ENCODE data around the gene OGFOD3.

GRCh38 chr17:82377924-82378740, 40.3 kb downstream of the OGFOD3 start:
- TF ChIP-seq CTCF (conservative IDR thresholded peaks at IDR 0.05) (no peak), EZH2 (IDR thresholded peaks at IDR 0.05; ENCODE audit: low read depth) (no peak)

All from PC-9 (cell line).